Naive B cell (primary cell): ENCODE results near the gene TRIM72. TPM values are rescaled to one million over a fixed set of nuclear protein-coding genes. Genes with fewer than 3 reads are reported as not detected.
"Not testable (repeated sequence)": the region's sequence is repeated elsewhere in the genome, so short reads cannot be mapped to it uniquely, and the experiment has no call there.

Experiments used
- ATAC-seq, 2 donors: fragments of 150-1000 bp; cut with Tn5 transposase; 2 replicates each; pipeline ENCODE4 v1.10.0; 2021; ENCODE audit warnings: low read depth in 2 of 2, mild to moderate bottlenecking in 2 of 2, moderate library complexity in 2 of 2
- DNase-seq: peaks from one replicate; pipeline ENCODE4 v3.0.0; 2022
- H3K27ac Mint-ChIP-seq, 6 donors: one replicate each; pipeline ENCODE4 v1.8.0; 2020 to 2022; ENCODE audit warnings: mild to moderate bottlenecking in 6 of 6, mixed read lengths in 6 of 6, moderate library complexity in 5 of 6, inconsistent platforms in 2 of 6
- H3K27me3 Mint-ChIP-seq, 3 donors: one replicate each; pipeline ENCODE4 v1.8.0; 2021 to 2022; ENCODE audit warnings: mixed read lengths in 3 of 3, mild to moderate bottlenecking in 1 of 3
- H3K36me3 Mint-ChIP-seq, 2 donors: one replicate each; pipeline ENCODE4 v1.8.0; 2020 to 2022; ENCODE audit warnings: mixed read lengths in 2 of 2, inconsistent platforms in 1 of 2, mild to moderate bottlenecking in 1 of 2
- H3K4me1 Mint-ChIP-seq, 3 donors: one replicate each; pipeline ENCODE4 v1.8.0; 2020 to 2022; ENCODE audit warnings: mixed read lengths in 3 of 3, inconsistent platforms in 1 of 3, mild to moderate bottlenecking in 1 of 3, moderate library complexity in 1 of 3
- H3K4me3 Mint-ChIP-seq, 8 donors: one replicate each; pipeline ENCODE4 v1.8.0; 2020 to 2022; ENCODE audit warnings: mild to moderate bottlenecking in 8 of 8, mixed read lengths in 8 of 8, moderate library complexity in 8 of 8, inconsistent platforms in 2 of 8
- H3K9me3 Mint-ChIP-seq, 7 donors: one replicate each; pipeline ENCODE4 v1.8.0; 2020 to 2022; ENCODE audit warnings: mixed read lengths in 7 of 7, mild to moderate bottlenecking in 5 of 7, inconsistent platforms in 2 of 7, moderate library complexity in 1 of 7
- polyA plus RNA-seq, 6 donors: library from polyadenylated mRNA; unstranded; fragments of 300-500 nt; fragmentation: Illumina TruSeq; gene quantifications; one replicate each; pipeline ENCODE4 v1.2.3, GENCODE V29; 2021; ENCODE audit warnings: low read depth in 6 of 6

Gene TRIM72, protein sequence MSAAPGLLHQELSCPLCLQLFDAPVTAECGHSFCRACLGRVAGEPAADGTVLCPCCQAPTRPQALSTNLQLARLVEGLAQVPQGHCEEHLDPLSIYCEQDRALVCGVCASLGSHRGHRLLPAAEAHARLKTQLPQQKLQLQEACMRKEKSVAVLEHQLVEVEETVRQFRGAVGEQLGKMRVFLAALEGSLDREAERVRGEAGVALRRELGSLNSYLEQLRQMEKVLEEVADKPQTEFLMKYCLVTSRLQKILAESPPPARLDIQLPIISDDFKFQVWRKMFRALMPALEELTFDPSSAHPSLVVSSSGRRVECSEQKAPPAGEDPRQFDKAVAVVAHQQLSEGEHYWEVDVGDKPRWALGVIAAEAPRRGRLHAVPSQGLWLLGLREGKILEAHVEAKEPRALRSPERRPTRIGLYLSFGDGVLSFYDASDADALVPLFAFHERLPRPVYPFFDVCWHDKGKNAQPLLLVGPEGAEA
- polyA plus RNA-seq = not detected

- Mint-ChIP-seq H3K4me3 (peak within 1 kb of the TSS; percentile 68 to 90 (median 84)), H3K27me3 (peaks cover 30 to 63% (median 35%) of the 10 kb centered on the region in 3 donors), H3K4me1 (peaks cover 21 to 45% (median 42%) of the 10 kb centered on the region in 3 donors), H3K9me3 (no peaks in the 10 kb centered on the region), H3K27ac (peak within 1 kb of the TSS in 1 of 6 donors; percentile 29), H3K36me3 (no peaks in the 10 kb centered on the region)
- ATAC-seq (peak; percentile 8 to 20), DNase-seq (no peak)
Observed at GRCh38 chr16:31213877-31214707, at the start of gene TRIM72. Gene TRIM72 (plus strand): TSS chr16:31214119. CDS start chr16:31214739, 620 bp downstream.

DNA sequence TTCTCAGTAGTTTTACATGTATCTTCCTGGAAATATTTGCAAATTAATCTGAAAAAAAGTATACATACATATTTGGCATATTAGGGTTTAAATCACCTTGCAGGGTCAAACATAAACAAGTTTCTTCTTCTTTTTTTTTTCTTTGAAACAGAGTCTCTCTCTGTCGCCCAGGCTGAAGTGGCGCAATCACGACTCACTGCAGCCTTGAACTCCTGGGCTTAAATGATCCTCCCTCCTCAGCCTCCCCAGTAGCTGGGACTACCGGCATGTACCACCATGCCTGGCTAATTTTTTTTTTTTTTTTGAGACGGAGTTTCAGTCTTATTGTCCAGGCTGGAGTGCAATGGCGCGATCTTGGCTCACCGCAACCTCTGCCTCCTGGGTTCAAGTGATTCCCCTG, 46.6 kb upstream of the TRIM72 start:
- DNase-seq (no peak), ATAC-seq (no peak)
- Mint-ChIP-seq H3K4me3 (no peak overlapping the region), H3K9me3 (no peaks in the 10 kb centered on the region), H3K27me3 (no peaks in the 10 kb centered on the region), H3K27ac (peak overlapping the region in 1 of 6 donors; percentile 10), H3K36me3 (no peaks in the 10 kb centered on the region), H3K4me1 (no peaks in the 10 kb centered on the region)

DNA sequence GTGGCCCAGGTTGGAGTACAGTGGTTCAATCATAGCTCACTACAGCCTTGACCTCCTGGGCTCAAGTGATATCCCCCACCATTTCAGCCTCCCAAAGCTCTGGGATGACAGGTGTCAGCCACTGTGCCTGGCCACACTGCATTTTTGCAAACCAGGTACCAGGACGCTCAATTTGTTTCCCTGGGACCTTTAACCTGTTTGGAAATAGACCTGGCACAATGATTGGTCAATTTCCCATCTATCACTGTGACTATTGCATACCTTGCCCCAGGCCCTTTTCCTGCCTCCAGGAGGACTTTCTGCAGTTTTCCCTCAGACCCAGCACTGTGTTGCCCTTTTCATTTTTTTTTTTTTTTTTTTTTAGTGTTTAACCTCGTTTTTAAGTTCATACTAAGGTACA, 45.1 kb upstream of the TRIM72 start:
- H3K9me3 Mint-ChIP-seq = no peaks in the 10 kb centered on the region
- ATAC-seq = no peak
- no peaks in the 10 kb centered on the region for H3K27me3 Mint-ChIP-seq
- H3K27ac Mint-ChIP-seq = peak overlapping the region in 1 of 6 donors; percentile 58
- H3K4me1 Mint-ChIP-seq = no peaks in the 10 kb centered on the region
- H3K4me3 Mint-ChIP-seq = no peak overlapping the region
- DNase-seq = no peak
- no peaks in the 10 kb centered on the region for H3K36me3 Mint-ChIP-seq

GRCh38 chr16:31170048-31170447, 43.9 kb upstream of the TRIM72 start:
- ATAC-seq, H3K9me3 Mint-ChIP-seq, H3K4me1 Mint-ChIP-seq, H3K4me3 Mint-ChIP-seq, H3K27me3 Mint-ChIP-seq, DNase-seq, H3K27ac Mint-ChIP-seq, H3K36me3 Mint-ChIP-seq: not testable (repeated sequence)

DNA sequence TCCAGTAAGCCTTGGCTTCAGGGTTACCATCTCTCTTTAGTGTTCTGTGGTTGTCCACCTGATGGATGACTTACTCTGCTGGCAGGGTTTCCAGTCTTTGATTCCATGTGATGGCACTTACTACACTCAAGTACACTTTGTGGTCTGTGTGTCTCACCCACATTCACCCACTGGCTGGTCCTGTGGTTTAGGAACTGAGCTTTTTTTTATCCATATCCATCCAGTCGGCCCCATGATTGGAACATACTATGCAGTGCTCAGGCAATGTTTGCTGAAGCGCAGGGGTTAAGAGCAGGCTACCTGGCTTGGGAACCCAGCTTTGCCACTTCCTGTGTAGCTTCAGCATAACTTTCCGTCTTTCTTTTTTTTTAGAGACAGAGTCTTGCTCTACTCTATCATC, 36.8 kb upstream of the TRIM72 start:
- H3K4me3 Mint-ChIP-seq = peak overlapping the region in 7 of 8 donors; percentile 49 to 87 (median 63)
- H3K36me3 Mint-ChIP-seq = peaks cover 0 to 6% of the 10 kb centered on the region in 2 donors
- DNase-seq (no peak), ATAC-seq (no peak)
- H3K27ac Mint-ChIP-seq = peak overlapping the region in 3 of 6 donors; percentile 24 to 72 (median 44)
- peaks cover 0 to 1% (median 0%) of the 10 kb centered on the region in 7 donors for H3K9me3 Mint-ChIP-seq
- H3K4me1 Mint-ChIP-seq = peaks cover 27 to 40% (median 35%) of the 10 kb centered on the region in 3 donors
- H3K27me3 Mint-ChIP-seq = no peaks in the 10 kb centered on the region

DNA sequence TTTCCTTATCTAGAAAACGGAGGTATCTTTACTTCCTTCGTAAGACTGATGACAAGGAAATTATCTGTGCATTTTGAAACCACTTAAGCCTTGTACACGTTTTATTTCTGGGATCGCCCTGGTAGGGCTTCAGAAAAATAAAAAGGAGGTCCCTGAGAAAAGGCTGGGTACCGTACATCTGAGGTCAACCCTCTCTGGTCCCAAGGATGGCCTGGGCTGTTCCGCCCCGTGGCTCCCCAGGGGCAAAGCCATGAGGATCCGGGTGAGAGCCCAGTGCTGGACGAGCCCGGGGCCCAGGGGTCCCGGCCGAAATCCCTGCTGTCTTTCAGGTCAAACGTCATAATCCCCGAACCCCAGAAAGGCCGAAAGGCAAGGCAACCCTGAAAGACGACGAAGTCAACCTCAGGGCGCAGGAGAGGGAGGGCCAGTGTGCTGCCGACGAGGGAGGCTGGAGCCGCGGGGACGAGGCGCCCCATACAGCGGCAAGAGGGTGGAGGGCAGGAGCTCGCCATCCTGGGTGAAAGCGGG, 34.6 kb upstream of the TRIM72 start:
- peaks cover 6 to 12% of the 10 kb centered on the region in 2 donors for H3K36me3 Mint-ChIP-seq
- H3K27me3 Mint-ChIP-seq = no peaks in the 10 kb centered on the region
- ATAC-seq (no peak), DNase-seq (peak; percentile 25)
- peaks cover 0 to 1% (median 0%) of the 10 kb centered on the region in 7 donors for H3K9me3 Mint-ChIP-seq
- H3K4me3 Mint-ChIP-seq = peak overlapping the region; percentile 97 to 99 (median 98)
- H3K4me1 Mint-ChIP-seq = peaks cover 45 to 59% (median 54%) of the 10 kb centered on the region in 3 donors
- H3K27ac Mint-ChIP-seq = peak overlapping the region; percentile 98 to 100 (median 99)

GRCh38 chr16:31179747-31180459, 34.0 kb upstream of the TRIM72 start, which contains the start of gene FUS:
Gene FUS (plus strand): TSS chr16:31180139. CDS start chr16:31180215, 76 bp downstream.
- Mint-ChIP-seq H3K27me3 (no peaks in the 10 kb centered on the region), H3K9me3 (peaks cover 0 to 1% (median 0%) of the 10 kb centered on the region in 7 donors), H3K36me3 (peaks cover 9 to 13% of the 10 kb centered on the region in 2 donors), H3K4me3 (peak within 1 kb of the TSS; percentile 97 to 99 (median 98)), H3K4me1 (peaks cover 48 to 59% (median 58%) of the 10 kb centered on the region in 3 donors), H3K27ac (peak within 1 kb of the TSS; percentile 98 to 100 (median 99))
- peak; percentile 92 for DNase-seq
- ATAC-seq = peak; percentile 56 to 62

DNA sequence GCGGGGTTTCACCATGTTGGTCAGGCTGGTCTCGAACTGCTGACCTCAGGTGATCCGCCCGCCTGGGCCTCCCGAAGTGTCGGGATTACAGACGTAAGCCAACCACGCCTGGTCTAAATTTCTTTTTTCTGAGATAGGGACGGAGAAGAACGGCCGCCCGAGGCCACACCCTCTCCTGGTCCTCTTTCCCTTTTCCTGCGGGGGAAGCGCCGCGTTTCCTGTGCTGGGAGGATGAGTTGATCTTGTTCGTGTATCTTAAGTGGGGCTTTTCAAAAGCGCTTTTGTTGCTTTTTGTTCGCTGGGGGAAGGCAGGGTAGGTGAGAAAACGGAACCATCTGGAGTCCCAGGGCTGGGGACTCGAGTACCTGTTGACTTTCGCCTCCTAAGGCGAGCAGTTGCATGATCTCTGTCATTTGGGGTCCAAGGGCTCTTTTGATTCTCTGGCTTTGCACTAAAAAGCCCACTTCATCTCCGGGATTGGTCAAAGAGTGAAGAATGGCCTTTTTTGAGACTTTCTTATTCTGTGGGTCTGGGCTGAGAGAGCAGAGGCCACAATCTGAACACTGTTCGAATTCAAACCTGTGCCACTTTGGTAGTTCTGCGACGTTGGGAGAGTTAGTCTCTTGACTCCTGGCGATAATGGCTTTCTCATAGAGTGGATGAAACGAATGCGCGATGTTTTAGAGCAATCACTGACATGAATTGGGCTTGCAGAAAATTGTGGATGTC, 32.7 kb upstream of the TRIM72 start:
- DNase-seq = peak; percentile 41
- Mint-ChIP-seq H3K9me3 (peaks cover 0 to 1% (median 0%) of the 10 kb centered on the region in 7 donors), H3K27ac (peak overlapping the region; percentile 92 to 100 (median 98)), H3K27me3 (no peaks in the 10 kb centered on the region), H3K4me1 (peaks cover 58 to 65% (median 59%) of the 10 kb centered on the region in 3 donors), H3K4me3 (peak overlapping the region; percentile 97 to 99 (median 98)), H3K36me3 (peaks cover 18 to 27% of the 10 kb centered on the region in 2 donors)
- peak in 1 of 2 donors; percentile 7 for ATAC-seq

DNA sequence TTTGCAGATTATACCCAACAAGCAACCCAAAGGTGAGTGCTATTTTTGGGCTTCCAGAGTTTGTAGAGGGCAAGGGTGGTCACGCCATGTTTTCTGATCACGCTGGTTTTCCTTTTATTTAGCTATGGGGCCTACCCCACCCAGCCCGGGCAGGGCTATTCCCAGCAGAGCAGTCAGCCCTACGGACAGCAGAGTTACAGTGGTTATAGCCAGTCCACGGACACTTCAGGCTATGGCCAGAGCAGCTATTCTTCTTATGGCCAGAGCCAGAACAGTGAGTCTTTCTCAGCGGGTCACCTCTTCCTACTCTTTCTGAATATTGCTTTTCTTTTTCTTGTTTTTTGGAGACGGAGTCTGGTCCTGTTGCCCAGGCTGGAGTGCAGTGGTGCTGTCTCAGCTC, 31.5 kb upstream of the TRIM72 start:
- DNase-seq = no peak

DNA sequence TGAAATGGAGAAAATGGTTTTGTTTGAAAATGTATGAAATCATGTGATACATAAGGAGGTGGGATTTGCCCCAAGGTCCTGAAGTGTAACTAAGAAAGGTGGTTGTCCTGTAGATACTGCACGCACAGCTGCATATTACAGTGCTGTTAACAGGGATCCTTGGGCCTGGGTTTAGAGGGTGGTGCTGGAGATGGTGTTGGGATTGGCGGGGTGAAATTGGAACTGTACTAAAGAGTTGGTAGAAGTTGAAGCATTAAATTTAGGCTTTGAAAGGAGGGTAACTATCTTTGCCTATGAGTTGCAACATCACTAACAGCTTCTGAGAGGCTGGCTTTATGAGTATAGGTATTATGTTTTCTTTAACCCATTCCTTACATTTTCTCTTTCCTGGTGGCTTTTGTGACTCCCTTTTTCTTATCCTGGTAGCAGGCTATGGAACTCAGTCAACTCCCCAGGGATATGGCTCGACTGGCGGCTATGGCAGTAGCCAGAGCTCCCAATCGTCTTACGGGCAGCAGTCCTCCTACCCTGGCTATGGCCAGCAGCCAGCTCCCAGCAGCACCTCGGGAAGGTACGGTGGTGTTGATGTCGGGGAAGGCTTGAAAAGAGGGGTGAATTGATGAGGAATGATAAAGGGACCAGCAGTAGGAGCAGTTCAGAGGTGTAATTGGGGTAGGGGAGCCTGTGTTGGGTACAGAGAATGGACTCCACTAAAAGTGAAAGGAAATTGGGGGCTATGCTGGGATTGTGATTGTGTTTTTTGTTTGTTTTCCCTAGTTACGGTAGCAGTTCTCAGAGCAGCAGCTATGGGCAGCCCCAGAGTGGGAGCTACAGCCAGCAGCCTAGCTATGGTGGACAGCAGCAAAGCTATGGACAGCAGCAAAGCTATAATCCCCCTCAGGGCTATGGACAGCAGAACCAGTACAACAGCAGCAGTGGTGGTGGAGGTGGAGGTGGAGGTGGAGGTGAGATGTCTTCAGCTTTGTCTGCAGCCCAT, 30.2 kb upstream of the TRIM72 start:
- DNase-seq (no peak), ATAC-seq (no peak)
- H3K27me3 Mint-ChIP-seq = no peaks in the 10 kb centered on the region
- H3K27ac Mint-ChIP-seq = peak overlapping the region; percentile 34 to 99 (median 72)
- peak overlapping the region in 2 of 8 donors; percentile 77 to 97 for H3K4me3 Mint-ChIP-seq
- H3K36me3 Mint-ChIP-seq = peaks cover 34 to 38% of the 10 kb centered on the region in 2 donors
- H3K4me1 Mint-ChIP-seq = peaks cover 48 to 53% (median 52%) of the 10 kb centered on the region in 3 donors
- peaks cover 0 to 1% (median 0%) of the 10 kb centered on the region in 7 donors for H3K9me3 Mint-ChIP-seq

More for the DNA sequence above, 31.5 kb upstream of the TRIM72 start:
- Mint-ChIP-seq H3K36me3 (peaks cover 29 to 37% of the 10 kb centered on the region in 2 donors), H3K4me3 (peak overlapping the region; percentile 70 to 99 (median 98)), H3K4me1 (peaks cover 59 to 60% (median 59%) of the 10 kb centered on the region in 3 donors), H3K27me3 (no peaks in the 10 kb centered on the region), H3K27ac (peak overlapping the region in 2 of 6 donors; percentile 73 to 99), H3K9me3 (peaks cover 0 to 1% (median 0%) of the 10 kb centered on the region in 7 donors)
- no peak for ATAC-seq

- Mint-ChIP-seq H3K9me3 (peaks cover 0 to 1% (median 0%) of the 10 kb centered on the region in 7 donors), H3K27ac (peak overlapping the region in 3 of 6 donors; percentile 31 to 80 (median 70)), H3K4me3 (peak overlapping the region in 1 of 8 donors; percentile 66), H3K4me1 (peaks cover 52 to 54% (median 53%) of the 10 kb centered on the region in 3 donors), H3K27me3 (no peaks in the 10 kb centered on the region), H3K36me3 (peaks cover 46 to 50% of the 10 kb centered on the region in 2 donors)
- ATAC-seq = no peak
- DNase-seq = no peak
Observed at GRCh38 chr16:31184888-31185287, 29.0 kb upstream of the TRIM72 start.
